ENCODE results near the gene CDH23.

Gene CDH23

GRCh38 chr10:71413581-71413980, 16.9 kb downstream of the CDH23 start:
- H3K4me3 ChIP-seq (ENCODE audit: low read depth, low read length) = no peak overlapping the region
- TF ChIP-seq, protein P1, sequence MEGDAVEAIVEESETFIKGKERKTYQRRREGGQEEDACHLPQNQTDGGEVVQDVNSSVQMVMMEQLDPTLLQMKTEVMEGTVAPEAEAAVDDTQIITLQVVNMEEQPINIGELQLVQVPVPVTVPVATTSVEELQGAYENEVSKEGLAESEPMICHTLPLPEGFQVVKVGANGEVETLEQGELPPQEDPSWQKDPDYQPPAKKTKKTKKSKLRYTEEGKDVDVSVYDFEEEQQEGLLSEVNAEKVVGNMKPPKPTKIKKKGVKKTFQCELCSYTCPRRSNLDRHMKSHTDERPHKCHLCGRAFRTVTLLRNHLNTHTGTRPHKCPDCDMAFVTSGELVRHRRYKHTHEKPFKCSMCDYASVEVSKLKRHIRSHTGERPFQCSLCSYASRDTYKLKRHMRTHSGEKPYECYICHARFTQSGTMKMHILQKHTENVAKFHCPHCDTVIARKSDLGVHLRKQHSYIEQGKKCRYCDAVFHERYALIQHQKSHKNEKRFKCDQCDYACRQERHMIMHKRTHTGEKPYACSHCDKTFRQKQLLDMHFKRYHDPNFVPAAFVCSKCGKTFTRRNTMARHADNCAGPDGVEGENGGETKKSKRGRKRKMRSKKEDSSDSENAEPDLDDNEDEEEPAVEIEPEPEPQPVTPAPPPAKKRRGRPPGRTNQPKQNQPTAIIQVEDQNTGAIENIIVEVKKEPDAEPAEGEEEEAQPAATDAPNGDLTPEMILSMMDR (IDR thresholded peaks at IDR 0.05; ENCODE audit: control insufficient read depth, extremely low read depth, insufficient read depth) = no peak
- no peak for DNase-seq (ENCODE audit: low read depth)

- no peak for DNase-seq (ENCODE audit: low read depth)
Measured at GRCh38 chr10:71414359-71414758, 17.6 kb downstream of the CDH23 start.

DNA sequence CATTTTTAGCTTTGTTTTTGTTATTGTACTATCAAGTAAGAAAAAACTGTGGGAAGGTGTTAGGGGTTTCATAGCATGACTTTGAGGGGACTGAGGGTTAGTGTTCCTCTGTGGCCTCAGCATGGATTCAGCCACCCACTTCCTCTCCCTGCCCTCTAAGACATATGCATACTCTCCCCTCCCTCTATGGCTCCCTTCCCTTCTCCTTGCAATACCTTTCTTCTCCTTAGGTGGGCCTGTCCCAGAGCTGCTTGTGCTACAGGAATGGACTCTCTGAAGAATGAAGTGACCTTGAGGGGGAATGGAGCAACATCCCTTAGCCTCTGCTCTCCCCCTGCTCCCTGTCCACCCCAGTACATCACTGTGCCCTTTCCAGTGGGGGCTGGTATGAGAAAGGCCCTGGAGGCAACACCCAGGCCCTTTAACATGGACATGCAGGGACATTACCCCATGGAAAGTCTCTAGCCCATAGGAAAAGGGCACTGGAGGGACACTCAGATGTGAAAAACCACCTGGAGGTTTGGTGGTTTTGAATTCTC, 22.4 kb downstream of the CDH23 start:
- H3K4me3 ChIP-seq (ENCODE audit: low read depth, low read length) = no peak overlapping the region
- TF ChIP-seq, protein P1 (IDR thresholded peaks at IDR 0.05; ENCODE audit: control insufficient read depth, extremely low read depth, insufficient read depth) = no peak
- no peak for DNase-seq (ENCODE audit: low read depth)

More at GRCh38 chr10:71414359-71414758, 17.6 kb downstream of the CDH23 start:
- TF ChIP-seq, protein P1 (IDR thresholded peaks at IDR 0.05; ENCODE audit: control insufficient read depth, extremely low read depth, insufficient read depth) = no peak
- H3K4me3 ChIP-seq (ENCODE audit: low read depth, low read length) = no peak overlapping the region

DNA sequence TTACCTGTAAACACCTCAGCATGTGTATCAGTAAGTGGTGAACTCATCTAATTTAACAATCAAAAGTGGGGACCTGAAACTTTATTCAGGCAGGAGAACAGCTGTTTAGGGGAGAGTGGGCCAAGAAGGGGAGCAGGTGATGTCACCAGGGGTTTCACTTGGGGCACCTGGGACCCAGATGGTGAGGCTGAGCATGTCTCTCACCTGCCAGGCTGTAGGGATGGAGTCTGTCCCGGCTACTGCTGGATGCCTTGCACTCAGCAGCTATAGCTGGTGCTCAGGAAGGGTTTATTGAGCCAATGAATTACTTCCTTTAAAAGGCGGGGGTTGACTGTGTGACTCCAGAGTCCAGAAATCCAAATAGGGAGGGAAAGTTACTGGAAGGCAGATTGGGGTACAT, 23.0 kb downstream of the CDH23 start:
- DNase-seq (ENCODE audit: low read depth) = no peak
- H3K4me3 ChIP-seq (ENCODE audit: low read depth, low read length) = no peak overlapping the region
- TF ChIP-seq, protein P1 (IDR thresholded peaks at IDR 0.05; ENCODE audit: control insufficient read depth, extremely low read depth, insufficient read depth) = no peak

GRCh38 chr10:71421075-71421434, 24.3 kb downstream of the CDH23 start:
- DNase-seq (ENCODE audit: low read depth) = no peak
- TF ChIP-seq, protein P1 (IDR thresholded peaks at IDR 0.05; ENCODE audit: control insufficient read depth, extremely low read depth, insufficient read depth) = no peak
- H3K4me3 ChIP-seq (ENCODE audit: low read depth, low read length) = no peak overlapping the region

- TF ChIP-seq, protein P1 (IDR thresholded peaks at IDR 0.05; ENCODE audit: control insufficient read depth, extremely low read depth, insufficient read depth) = no peak
- no peak overlapping the region for H3K4me3 ChIP-seq (ENCODE audit: low read depth, low read length)
- DNase-seq (ENCODE audit: low read depth) = no peak
Measured at GRCh38 chr10:71423250-71423649, 26.5 kb downstream of the CDH23 start.

GRCh38 chr10:71423901-71424300, 27.2 kb downstream of the CDH23 start:
- no peak for DNase-seq (ENCODE audit: low read depth)
- TF ChIP-seq, protein P1 (IDR thresholded peaks at IDR 0.05; ENCODE audit: control insufficient read depth, extremely low read depth, insufficient read depth) = no peak
- H3K4me3 ChIP-seq (ENCODE audit: low read depth, low read length) = no peak overlapping the region
